Activated T-helper 9 cell treated with anti-CD3 and anti-CD28 coated beads, Interleukin-2, amount 50 U/mL, for 16 hours (primary cell): Measurements from ENCODE around the gene ITPR2.

ENCODE experiments used
- DNase-seq: peaks from one replicate; pipeline ENCODE4 v3.0.0-alpha.2; 2020; ENCODE audit warnings: low read depth

Gene ITPR2

GRCh38 chr12:26754148-26754547 lies 78.8 kb downstream of the ITPR2 start:
- no peak for DNase-seq

- no peak for DNase-seq
These were observed 81.8 kb downstream of the ITPR2 start for GRCh38 chr12:26751179-26751578.

DNA sequence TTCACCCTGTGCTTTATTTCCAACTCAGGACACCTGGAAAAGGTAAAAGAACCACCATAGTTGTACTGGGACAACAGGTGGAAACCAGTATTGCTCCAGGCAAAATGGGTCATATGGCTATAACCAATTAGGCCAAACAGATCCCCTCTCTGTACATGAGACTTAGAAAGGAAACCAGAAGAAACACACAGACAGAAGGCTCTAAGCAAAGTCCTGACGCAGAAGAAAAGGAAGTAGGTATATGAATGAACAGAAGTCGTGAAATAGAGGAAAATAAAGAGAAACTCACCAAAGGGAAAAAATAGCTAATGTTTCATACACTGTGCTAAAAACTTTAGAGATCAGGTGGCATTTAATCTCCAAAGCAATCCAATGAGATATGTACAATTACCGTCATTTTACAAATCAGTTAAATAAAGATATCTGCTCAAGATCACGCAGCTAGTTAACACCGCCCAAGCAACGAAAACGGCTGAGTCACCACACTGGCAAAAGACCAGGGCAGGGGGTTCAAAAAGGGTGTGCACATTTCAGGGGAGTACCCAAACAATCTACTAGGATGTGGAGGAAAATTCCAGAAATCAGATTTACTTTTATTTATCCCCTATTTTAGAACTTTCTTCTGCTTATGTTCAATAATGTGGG lies 82.3 kb downstream of the ITPR2 start:
- no peak for DNase-seq

GRCh38 chr12:26749781-26750180 lies 83.2 kb downstream of the ITPR2 start:
- DNase-seq, result no peak

GRCh38 chr12:26748741-26749431 lies 84.1 kb downstream of the ITPR2 start:
- DNase-seq, result no peak

GRCh38 chr12:26748412-26748740 lies 84.6 kb downstream of the ITPR2 start:
- no peak for DNase-seq

- no peak for DNase-seq
These were observed 86.8 kb downstream of the ITPR2 start for GRCh38 chr12:26746121-26746714.

DNA sequence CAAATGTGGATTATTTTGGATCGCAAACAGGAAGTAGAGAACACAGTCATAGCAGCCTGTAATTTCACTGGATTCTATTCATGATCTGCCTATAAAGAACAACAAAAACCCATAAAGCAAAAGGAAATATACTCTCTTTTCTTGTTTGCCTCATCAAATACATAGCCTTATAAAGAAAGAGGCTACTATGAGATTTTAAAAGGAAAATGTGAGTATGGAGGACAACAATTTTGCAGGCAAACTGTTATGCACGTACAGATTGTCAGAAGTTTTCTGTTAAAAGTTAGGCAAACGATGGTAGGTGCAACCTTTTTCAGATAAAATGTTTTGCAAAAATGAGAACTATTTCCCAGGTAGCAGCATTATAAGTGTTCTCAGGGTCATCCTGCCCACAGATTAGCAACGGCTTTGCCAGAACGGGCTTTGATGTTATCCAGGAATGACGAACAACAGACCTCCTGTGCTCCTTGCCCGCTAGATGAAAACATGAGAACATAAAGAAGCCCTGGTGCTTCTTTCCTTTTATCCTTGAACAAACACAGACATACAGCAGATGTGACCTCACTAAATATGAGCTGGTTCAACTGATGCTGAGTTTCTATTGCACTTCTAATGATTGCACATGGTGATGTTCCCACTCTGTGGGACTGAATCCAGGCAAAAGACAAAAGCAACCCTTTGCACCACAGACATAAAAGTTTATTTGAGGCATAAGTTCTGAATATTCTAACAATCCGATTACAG lies 88.1 kb downstream of the ITPR2 start:
- no peak for DNase-seq

DNA sequence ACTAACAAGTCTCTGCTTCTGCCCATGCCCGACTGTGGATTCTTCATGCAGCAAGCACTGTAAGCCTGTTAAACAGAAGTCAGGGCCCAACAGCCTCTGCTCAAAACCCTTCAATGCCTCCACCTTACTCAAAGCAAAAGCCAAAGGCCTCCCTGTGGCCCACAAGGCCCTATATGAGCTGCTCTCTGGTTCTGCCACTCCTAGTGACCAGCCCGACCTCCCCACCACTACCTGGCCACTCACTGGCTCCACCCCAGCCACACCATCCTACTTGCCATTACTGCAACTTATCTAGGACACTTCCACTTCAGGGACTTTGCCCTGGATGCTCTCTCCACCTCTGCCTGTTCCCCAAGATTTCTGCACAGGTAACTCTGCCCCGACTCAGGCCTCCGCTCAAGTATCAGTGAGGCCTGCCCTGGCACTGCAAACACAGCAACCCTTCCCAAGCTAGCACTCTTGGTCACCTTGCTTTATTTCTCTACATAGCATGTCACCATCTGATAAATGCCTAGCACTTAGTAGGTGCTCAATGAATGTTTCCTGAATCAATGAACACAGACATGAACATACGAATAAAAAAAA lies 88.9 kb downstream of the ITPR2 start:
- DNase-seq, result no peak

GRCh38 chr12:26741584-26742227 lies 91.3 kb downstream of the ITPR2 start:
- no peak for DNase-seq

DNA sequence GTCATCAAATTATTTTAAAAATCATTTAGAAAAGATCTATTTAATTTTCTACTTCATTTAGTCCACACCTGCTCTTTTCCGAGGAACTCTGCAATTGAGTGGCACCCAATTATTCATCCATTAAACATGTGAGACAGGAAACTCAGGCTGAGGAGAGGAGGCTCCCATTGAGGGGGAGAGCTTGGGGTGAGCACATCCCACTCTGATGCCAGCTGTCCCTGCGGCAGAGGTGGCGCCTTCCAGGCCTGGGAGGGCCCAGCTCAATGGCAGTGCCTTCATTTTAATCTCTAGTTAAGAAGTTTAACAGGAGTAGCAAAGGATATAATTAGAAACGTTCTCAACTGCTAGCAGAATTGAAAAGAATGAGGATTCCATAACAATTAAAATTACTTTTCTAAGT lies 92.0 kb downstream of the ITPR2 start:
- no peak for DNase-seq

GRCh38 chr12:26740348-26740747 lies 92.6 kb downstream of the ITPR2 start:
- DNase-seq, result no peak

DNA sequence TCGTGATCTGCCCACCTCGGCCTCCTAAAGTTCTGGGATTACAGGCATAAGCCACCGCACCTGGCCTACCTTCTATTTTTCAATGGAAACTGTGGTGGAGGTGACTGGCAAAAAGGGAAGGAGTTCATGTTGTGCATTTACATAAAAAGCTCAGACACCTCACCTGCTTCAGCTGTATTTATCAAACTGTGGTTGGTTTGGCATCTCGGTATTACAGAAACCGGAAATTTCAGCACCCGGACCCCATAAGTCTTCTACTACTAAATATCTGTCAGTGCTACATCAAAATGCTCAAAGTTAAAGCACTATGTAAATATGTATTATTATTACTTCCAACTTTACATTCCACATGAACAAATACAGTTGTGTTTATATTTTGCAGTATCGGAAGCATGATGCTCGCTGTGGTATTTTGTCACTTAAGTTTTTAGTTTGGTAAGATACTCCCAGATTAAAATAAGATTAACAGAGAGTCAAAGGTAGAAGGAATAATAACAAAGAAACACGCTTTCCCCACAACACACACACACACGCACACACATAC lies 95.4 kb downstream of the ITPR2 start:
- DNase-seq, result no peak

- DNase-seq, result no peak
These were observed 96.2 kb downstream of the ITPR2 start for GRCh38 chr12:26736563-26737486.

GRCh38 chr12:26735249-26735639 lies 97.8 kb downstream of the ITPR2 start:
- no peak for DNase-seq

DNA sequence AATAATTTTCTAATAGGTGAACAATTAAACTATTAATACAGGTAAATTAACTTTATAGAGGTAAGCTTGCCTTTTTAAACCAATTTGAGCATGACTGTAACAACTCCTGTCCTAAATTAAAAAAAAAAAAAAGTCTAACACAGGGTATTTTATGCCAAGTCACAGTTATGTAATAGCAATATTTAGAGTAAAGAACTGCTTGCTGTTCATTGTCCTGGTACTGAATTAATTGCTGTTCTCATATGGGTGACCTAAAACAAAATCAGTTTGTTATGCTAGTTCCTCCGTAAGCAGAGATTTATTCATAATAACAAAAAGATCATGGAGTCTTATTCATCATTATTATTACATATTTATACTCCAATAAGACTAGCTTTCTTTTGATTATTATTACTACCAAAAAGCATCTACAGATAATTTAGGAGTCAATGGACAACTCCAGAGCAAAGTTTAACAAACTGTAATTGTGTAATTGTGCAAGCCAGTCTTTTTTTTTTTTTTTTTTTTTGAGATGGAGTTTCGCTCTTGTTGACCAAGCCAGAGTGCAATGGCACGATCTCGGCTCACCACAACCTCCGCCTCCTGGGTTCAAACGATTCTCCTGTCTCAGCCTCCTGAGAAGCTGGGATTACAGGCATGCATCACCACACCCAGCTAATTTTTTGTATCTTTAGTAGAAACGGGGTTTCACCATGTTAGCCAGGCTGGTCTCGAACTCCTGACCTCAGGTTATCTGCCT lies 98.3 kb downstream of the ITPR2 start:
- no peak for DNase-seq

- DNase-seq, result no peak
These were observed 100.7 kb downstream of the ITPR2 start for GRCh38 chr12:26732005-26732908.

DNA sequence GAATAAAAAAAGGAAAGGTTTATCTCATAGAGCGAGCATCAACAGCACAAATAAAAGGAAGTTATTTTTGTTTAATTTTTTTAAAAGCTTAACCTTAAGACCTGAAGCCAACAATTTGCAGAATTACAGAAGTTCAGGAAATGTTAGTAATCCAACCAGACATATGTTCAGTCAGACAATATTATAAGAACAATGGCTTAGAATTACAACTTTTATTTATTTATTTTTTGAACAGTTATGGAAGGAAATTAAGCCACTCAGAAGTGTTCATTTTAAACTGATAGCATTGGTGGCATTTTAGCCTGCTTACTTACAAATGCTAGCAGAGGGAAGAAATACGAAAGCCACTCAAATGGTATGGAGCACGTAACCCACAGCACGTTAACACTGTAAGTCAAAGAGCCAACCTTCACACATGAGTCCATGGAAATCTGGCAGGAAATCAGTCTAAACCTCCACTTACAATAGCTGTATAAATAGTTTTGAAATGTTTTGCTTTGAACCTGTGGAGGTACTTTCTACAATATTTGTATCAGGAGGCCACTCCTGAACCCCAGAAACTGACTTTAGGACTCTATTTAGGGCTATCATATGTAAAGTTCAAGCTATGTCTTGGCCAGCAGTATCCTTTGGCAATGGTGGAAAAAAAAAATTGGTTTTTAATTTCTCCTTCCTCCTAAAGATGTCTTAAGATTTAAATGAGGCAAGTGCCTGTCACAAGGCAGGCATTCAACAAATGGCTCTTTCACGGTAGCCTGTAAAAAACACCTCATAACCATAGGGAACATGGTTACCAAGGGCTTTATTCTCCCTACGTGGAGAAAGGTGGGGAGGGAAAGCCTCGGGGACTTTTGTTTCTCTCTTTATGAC lies 102.3 kb downstream of the ITPR2 start:
- DNase-seq, result no peak
